ENCODE results near the gene HPCAL1. TPM values are rescaled to one million over a fixed set of nuclear protein-coding genes. Genes with fewer than 3 reads are reported as not detected.

Gene HPCAL1
- total RNA-seq, 2 experiments from 2014 or later: 9.2 to 9.7 TPM

GRCh38 chr2:10348891-10349290, 46.2 kb downstream of the HPCAL1 start:
- Histone ChIP-seq H3K4me3 (ENCODE audit: low read depth, low read length, poor library complexity, severe bottlenecking) (no peak overlapping the region), H3K9me2 (ENCODE audit: insufficient read depth, low read length) (no peaks in the 10 kb centered on the region), H3K9me3 (ENCODE audit: low read length) (no peaks in the 10 kb centered on the region), H3K36me3 (ENCODE audit: insufficient read depth, low read length) (no peaks in the 10 kb centered on the region), H2AFZ (ENCODE audit: low read length) (no peak overlapping the region), H3K27ac (ENCODE audit: low read depth, low read length, poor library complexity, severe bottlenecking) (no peak overlapping the region), H3K79me2 (ENCODE audit: insufficient read depth, low read depth, low read length) (no peaks in the 10 kb centered on the region), H3K4me1 (ENCODE audit: insufficient read depth, low read length, poor library complexity, severe bottlenecking) (peaks cover 6% of the 10 kb centered on the region), H3K4me2 (ENCODE audit: low read length) (no peak overlapping the region), H4K20me1 (ENCODE audit: insufficient read depth, low read length) (no peaks in the 10 kb centered on the region; the same call in 1 of the 2 replicates)
- POLR2A ChIA-PET: interaction anchor here (1.3 to 1.8 kb wide), 2 partner anchors 18 to 19 kb away, joined by 3 to 4 read pairs; no protein-coding TSS in a partner anchor
- CTCF ChIA-PET (ENCODE audit: unreplicated experiment): no interaction called here
- intact Hi-C loops (cut with micrococcal nuclease; ENCODE audit: unreplicated experiment): no loop called here
- DNase-seq (ENCODE audit: low spot score): no peak
- no peak for TF ChIP-seq EZH2phosphoT487 (IDR thresholded peaks at IDR 0.05; ENCODE audit: borderline replicate concordance, low read depth, low read length)
- BruUV-seq (replicated peaks): no TSS peak

GRCh38 chr2:10350761-10351160, 48.1 kb downstream of the HPCAL1 start:
- H3K9me3 ChIP-seq (ENCODE audit: low read length): no peaks in the 10 kb centered on the region
- H3K4me3 ChIP-seq (ENCODE audit: low read depth, low read length, poor library complexity, severe bottlenecking): no peak overlapping the region
- no peak for DNase-seq (ENCODE audit: low spot score)
- H3K9me2 ChIP-seq (ENCODE audit: insufficient read depth, low read length): no peaks in the 10 kb centered on the region
- no peaks in the 10 kb centered on the region for H3K79me2 ChIP-seq (ENCODE audit: insufficient read depth, low read depth, low read length)
- POLR2A ChIA-PET: no interaction called here
- no peak overlapping the region for H2AFZ ChIP-seq (ENCODE audit: low read length)
- TF ChIP-seq EZH2phosphoT487 (IDR thresholded peaks at IDR 0.05; ENCODE audit: borderline replicate concordance, low read depth, low read length) (no peak), CTCF (conservative IDR thresholded peaks at IDR 0.05; ENCODE audit: low read length) (no peak)
- no TSS peak for BruUV-seq (replicated peaks)
- no peaks in the 10 kb centered on the region; the same call in 1 of the 2 replicates for H4K20me1 ChIP-seq (ENCODE audit: insufficient read depth, low read length)
- H3K27ac ChIP-seq (ENCODE audit: low read depth, low read length, poor library complexity, severe bottlenecking): no peak overlapping the region
- H3K4me2 ChIP-seq (ENCODE audit: low read length): no peak overlapping the region
- H3K36me3 ChIP-seq (ENCODE audit: insufficient read depth, low read length): no peaks in the 10 kb centered on the region
- H3K4me1 ChIP-seq (ENCODE audit: insufficient read depth, low read length, poor library complexity, severe bottlenecking): no peaks in the 10 kb centered on the region
- CTCF ChIA-PET (ENCODE audit: unreplicated experiment): no interaction called here
- intact Hi-C loops (cut with micrococcal nuclease; ENCODE audit: unreplicated experiment): no loop called here

DNA sequence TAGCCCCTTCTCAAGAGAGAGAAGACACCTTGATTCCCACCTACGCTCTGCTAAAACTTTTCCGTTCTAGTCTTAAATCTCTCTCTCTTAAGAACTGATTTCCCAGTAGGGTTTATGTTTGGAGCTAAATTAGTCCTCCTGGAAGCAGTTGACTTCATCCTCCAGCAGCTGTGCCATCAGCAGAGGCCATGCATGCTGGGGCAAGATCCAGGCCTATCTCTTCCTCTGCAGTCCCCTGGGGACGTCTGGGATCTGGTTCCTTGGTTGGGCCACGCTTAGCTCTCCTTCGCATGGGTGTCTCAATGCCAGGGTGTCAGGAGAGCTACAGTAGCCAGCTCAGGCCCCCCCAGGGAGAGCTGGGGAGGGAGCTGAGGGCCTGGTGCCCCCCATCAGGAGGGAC, 49.7 kb downstream of the HPCAL1 start:
- ChIA-PET POLR2A (interaction anchor here (0.9 to 1.4 kb wide), 3 partner anchors 10 to 25 kb away, joined by 3 to 5 read pairs (median 4); no protein-coding TSS in a partner anchor), CTCF (ENCODE audit: unreplicated experiment) (no interaction called here)
- Histone ChIP-seq H3K4me1 (ENCODE audit: insufficient read depth, low read length, poor library complexity, severe bottlenecking) (peaks cover 4% of the 10 kb centered on the region), H3K36me3 (ENCODE audit: insufficient read depth, low read length) (no peaks in the 10 kb centered on the region), H3K27ac (ENCODE audit: low read depth, low read length, poor library complexity, severe bottlenecking) (no peak overlapping the region), H3K4me3 (ENCODE audit: low read depth, low read length, poor library complexity, severe bottlenecking) (no peak overlapping the region), H3K4me2 (ENCODE audit: low read length) (no peak overlapping the region), H3K79me2 (ENCODE audit: insufficient read depth, low read depth, low read length) (no peaks in the 10 kb centered on the region), H2AFZ (ENCODE audit: low read length) (no peak overlapping the region), H3K9me3 (ENCODE audit: low read length) (no peaks in the 10 kb centered on the region), H3K9me2 (ENCODE audit: insufficient read depth, low read length) (no peaks in the 10 kb centered on the region), H4K20me1 (ENCODE audit: insufficient read depth, low read length) (no peaks in the 10 kb centered on the region; the same call in 1 of the 2 replicates)
- no TSS peak for BruUV-seq (replicated peaks)
- no peak for TF ChIP-seq CTCF (conservative IDR thresholded peaks at IDR 0.05; ENCODE audit: low read length)
- TF ChIP-seq EZH2phosphoT487 (IDR thresholded peaks at IDR 0.05; ENCODE audit: borderline replicate concordance, low read depth, low read length): no peak
- DNase-seq (ENCODE audit: low spot score): no peak
- intact Hi-C loops (cut with micrococcal nuclease; ENCODE audit: unreplicated experiment): no loop called here

Measured in OCI-LY7 (cell line).